ENCODE measurements around the gene CCZ1B. TPM values are rescaled to one million over a fixed set of nuclear protein-coding genes. Genes with fewer than 3 reads are reported as not detected.
"Not testable (repeated sequence)": the region's sequence is repeated elsewhere in the genome, so short reads cannot be mapped to it uniquely, and the experiment has no call there.

CCZ1B gene
- total RNA-seq, 1 donor from 2014 or later, result 75.2 TPM

- intact Hi-C loops (cut with micrococcal nuclease); H3K4me1 Mint-ChIP-seq; H3K27me3 Mint-ChIP-seq; H3K9me3 Mint-ChIP-seq; POLR2A ChIA-PET; CTCF ChIA-PET; DNase-seq; H3K36me3 Mint-ChIP-seq (ENCODE audit: low read depth); ATAC-seq (ENCODE audit: low read depth); H3K4me3 Mint-ChIP-seq; H3K27ac Mint-ChIP-seq: not testable (repeated sequence)
These were observed 26.2 kb downstream of the CCZ1B start for GRCh38 chr7:6799887-6800286.

- POLR2A ChIA-PET; H3K4me1 Mint-ChIP-seq; DNase-seq; H3K9me3 Mint-ChIP-seq; ATAC-seq (ENCODE audit: low read depth); H3K27ac Mint-ChIP-seq; H3K4me3 Mint-ChIP-seq; intact Hi-C loops (cut with micrococcal nuclease); CTCF ChIA-PET; H3K36me3 Mint-ChIP-seq (ENCODE audit: low read depth); H3K27me3 Mint-ChIP-seq: not testable (repeated sequence)
These were observed 28.0 kb downstream of the CCZ1B start for GRCh38 chr7:6798047-6798446.

- ATAC-seq (ENCODE audit: low read depth); CTCF ChIA-PET; intact Hi-C loops (cut with micrococcal nuclease); H3K27ac Mint-ChIP-seq; DNase-seq; H3K4me3 Mint-ChIP-seq; POLR2A ChIA-PET; H3K9me3 Mint-ChIP-seq; H3K36me3 Mint-ChIP-seq (ENCODE audit: low read depth); H3K4me1 Mint-ChIP-seq; H3K27me3 Mint-ChIP-seq: not testable (repeated sequence)
These were observed 28.9 kb downstream of the CCZ1B start for GRCh38 chr7:6797218-6797617.

GRCh38 chr7:6794276-6794675, 31.8 kb downstream of the CCZ1B start:
- ATAC-seq (ENCODE audit: low read depth); POLR2A ChIA-PET: not testable (repeated sequence)

GRCh38 chr7:6792113-6792872, 33.8 kb downstream of the CCZ1B start:
- H3K27me3 Mint-ChIP-seq, result not testable (repeated sequence)

More at GRCh38 chr7:6794276-6794675, 31.8 kb downstream of the CCZ1B start:
- H3K27ac Mint-ChIP-seq; H3K36me3 Mint-ChIP-seq (ENCODE audit: low read depth); intact Hi-C loops (cut with micrococcal nuclease); H3K27me3 Mint-ChIP-seq; H3K9me3 Mint-ChIP-seq; CTCF ChIA-PET; DNase-seq; H3K4me1 Mint-ChIP-seq; H3K4me3 Mint-ChIP-seq: not testable (repeated sequence)

DNA sequence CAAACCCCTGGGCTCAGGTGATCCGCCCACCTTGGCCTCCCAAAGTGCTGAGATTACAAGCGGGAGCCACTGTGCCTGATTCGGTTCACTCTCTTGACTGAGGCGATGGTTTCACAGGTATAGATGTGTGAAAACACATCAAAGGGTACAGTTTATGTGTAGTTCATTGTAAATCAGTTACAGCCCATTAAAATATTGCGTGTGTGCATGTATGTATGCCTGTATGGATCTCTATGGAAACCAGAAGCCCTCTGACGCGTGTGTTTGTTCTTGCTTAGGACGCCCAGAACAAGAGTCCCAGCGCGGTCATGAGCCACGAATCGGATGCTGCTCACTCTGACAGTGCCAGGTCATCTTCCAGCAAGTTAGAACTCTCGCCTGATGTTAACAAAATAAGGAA, 36.7 kb downstream of the CCZ1B start:
- H3K4me1 Mint-ChIP-seq; H3K27me3 Mint-ChIP-seq; H3K4me3 Mint-ChIP-seq; H3K9me3 Mint-ChIP-seq; DNase-seq; CTCF ChIA-PET; H3K36me3 Mint-ChIP-seq (ENCODE audit: low read depth); H3K27ac Mint-ChIP-seq; POLR2A ChIA-PET; intact Hi-C loops (cut with micrococcal nuclease); ATAC-seq (ENCODE audit: low read depth): not testable (repeated sequence)

More at GRCh38 chr7:6792113-6792872, 33.8 kb downstream of the CCZ1B start:
- POLR2A ChIA-PET; H3K36me3 Mint-ChIP-seq (ENCODE audit: low read depth); intact Hi-C loops (cut with micrococcal nuclease); ATAC-seq (ENCODE audit: low read depth); H3K9me3 Mint-ChIP-seq; H3K27ac Mint-ChIP-seq; H3K4me3 Mint-ChIP-seq; DNase-seq; H3K4me1 Mint-ChIP-seq; CTCF ChIA-PET: not testable (repeated sequence)

DNA sequence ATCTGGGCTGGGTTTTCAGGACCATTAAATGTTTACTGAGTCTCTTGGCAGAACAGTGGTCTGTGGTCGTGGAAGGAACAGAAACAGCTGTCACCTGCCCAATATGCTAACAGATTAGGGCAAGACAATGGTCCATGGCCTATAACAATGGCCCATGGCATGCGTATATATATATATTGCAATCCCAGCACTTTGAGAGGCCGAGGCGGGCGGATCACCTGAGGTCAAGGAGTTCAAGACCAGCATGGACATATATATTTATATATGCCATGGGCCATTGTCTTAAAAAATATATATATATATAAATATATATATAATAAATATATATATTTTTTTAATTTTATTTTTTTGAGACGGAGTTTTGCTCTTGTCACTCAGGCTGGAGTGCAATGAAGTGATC, 44.5 kb downstream of the CCZ1B start:
- POLR2A ChIA-PET; H3K4me3 Mint-ChIP-seq; DNase-seq; intact Hi-C loops (cut with micrococcal nuclease); CTCF ChIA-PET; H3K27ac Mint-ChIP-seq; H3K27me3 Mint-ChIP-seq; ATAC-seq (ENCODE audit: low read depth); H3K9me3 Mint-ChIP-seq; H3K4me1 Mint-ChIP-seq; H3K36me3 Mint-ChIP-seq (ENCODE audit: low read depth): not testable (repeated sequence)

DNA sequence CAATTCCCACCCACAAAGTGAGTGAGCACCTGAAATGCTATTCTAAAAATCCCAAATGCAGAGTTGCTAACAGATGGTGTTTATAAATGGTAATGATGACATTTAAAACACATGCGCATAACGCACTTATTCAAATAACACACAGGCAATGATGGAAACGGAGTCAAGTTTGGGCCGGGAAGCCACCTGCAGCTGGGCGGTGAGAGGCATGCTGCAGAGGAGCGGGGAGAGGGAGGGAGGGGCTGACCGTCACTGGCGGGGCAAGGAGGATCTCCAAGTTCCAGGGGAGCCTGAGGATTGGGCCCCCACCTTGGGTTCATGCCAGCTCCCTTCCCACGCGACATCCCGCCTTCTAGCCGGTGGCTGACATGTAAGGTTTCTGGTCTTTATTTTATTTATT, 64.9 kb downstream of the CCZ1B start:
- POLR2A ChIA-PET; H3K27me3 Mint-ChIP-seq; intact Hi-C loops (cut with micrococcal nuclease); H3K9me3 Mint-ChIP-seq; ATAC-seq (ENCODE audit: low read depth); H3K4me1 Mint-ChIP-seq; CTCF ChIA-PET; H3K27ac Mint-ChIP-seq; H3K4me3 Mint-ChIP-seq; H3K36me3 Mint-ChIP-seq (ENCODE audit: low read depth); DNase-seq: not testable (repeated sequence)

- ATAC-seq (ENCODE audit: low read depth); CTCF ChIA-PET; DNase-seq; intact Hi-C loops (cut with micrococcal nuclease); H3K4me1 Mint-ChIP-seq; H3K27me3 Mint-ChIP-seq; H3K4me3 Mint-ChIP-seq; H3K9me3 Mint-ChIP-seq; H3K27ac Mint-ChIP-seq; POLR2A ChIA-PET; H3K36me3 Mint-ChIP-seq (ENCODE audit: low read depth): not testable (repeated sequence)
These were observed 72.1 kb downstream of the CCZ1B start, which contains the start of gene RSPH10B2 for GRCh38 chr7:6753964-6754363. Gene RSPH10B2 (plus strand): TSS chr7:6754103. CDS start chr7:6757678, 3,575 bp downstream.

DNA sequence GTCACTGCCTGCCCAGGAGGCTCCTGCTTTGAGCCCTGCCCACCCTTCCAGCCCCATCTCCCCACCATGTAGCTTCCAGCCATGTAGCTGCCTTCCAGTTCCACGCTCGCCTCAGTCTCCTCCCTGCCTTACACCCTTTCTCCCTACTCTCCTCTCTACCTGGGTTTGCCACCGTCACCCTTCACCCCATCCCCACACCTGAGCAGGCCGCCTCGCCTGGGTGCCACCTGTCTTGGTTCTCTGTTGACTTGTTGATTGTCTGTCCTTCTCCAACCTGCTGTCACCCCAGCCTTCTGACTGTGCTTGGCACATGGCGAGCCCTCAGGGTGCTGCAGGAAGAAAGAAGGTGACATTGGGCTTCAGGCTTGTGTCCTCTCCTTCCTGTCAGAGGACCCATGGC, 75.9 kb downstream of the CCZ1B start:
- POLR2A ChIA-PET; ATAC-seq (ENCODE audit: low read depth); intact Hi-C loops (cut with micrococcal nuclease); CTCF ChIA-PET; H3K4me1 Mint-ChIP-seq; H3K9me3 Mint-ChIP-seq; DNase-seq; H3K27ac Mint-ChIP-seq; H3K27me3 Mint-ChIP-seq; H3K4me3 Mint-ChIP-seq; H3K36me3 Mint-ChIP-seq (ENCODE audit: low read depth): not testable (repeated sequence)

GRCh38 chr7:6749335-6749734, 76.7 kb downstream of the CCZ1B start:
- CTCF ChIA-PET; ATAC-seq (ENCODE audit: low read depth); POLR2A ChIA-PET; H3K4me1 Mint-ChIP-seq; H3K9me3 Mint-ChIP-seq; intact Hi-C loops (cut with micrococcal nuclease); DNase-seq; H3K4me3 Mint-ChIP-seq; H3K27ac Mint-ChIP-seq; H3K27me3 Mint-ChIP-seq: not testable (repeated sequence)
- H3K36me3 Mint-ChIP-seq (ENCODE audit: low read depth), result peaks cover 11% of the 10 kb centered on the region
